Peyer's patch (tissue), 4 donors: Measurements from ENCODE around the gene NAXE.

Experiments used
- CTCF ChIP-seq, 6 experiments: fragments of 450-650 bp in 4 of 6; fragments of 200-600 bp in 2 of 6; sonication (generic) in 1 of 6; IDR thresholded peaks; one replicate each; pipeline ENCODE4 v1.5.1; 2017 to 2019; ENCODE audit warnings: antibody characterized with exemption in 6 of 6, mild to moderate bottlenecking in 3 of 6, moderate library complexity in 1 of 6
- POLR2A ChIP-seq, 2 donors: fragments of 450-650 bp; IDR thresholded peaks; one replicate each; pipeline ENCODE4 v1.5.1; 2017; ENCODE audit warnings: antibody characterized with exemption in 2 of 2, mild to moderate bottlenecking in 2 of 2, moderate library complexity in 2 of 2

GRCh38 chr1:156553860-156554485 is 37.6 kb upstream of the NAXE start:
- TF ChIP-seq CTCF (IDR thresholded peaks at IDR 0.05) (no peak), POLR2A (IDR thresholded peaks at IDR 0.05) (no peak)
